HepG2 (cell line): ENCODE results near the gene KCNE2. TPM values are rescaled to one million over a fixed set of nuclear protein-coding genes. Genes with fewer than 3 reads are reported as not detected.

ENCODE experiments used
- ATAC-seq: fragments of 200-7000 bp; cut with Tn5 transposase; 3 replicates; pipeline ENCODE4 v1.9.1; 2020; ENCODE audit warnings: mild to moderate bottlenecking, moderate library complexity
- BruUV-seq: library from RNA; stranded (reverse); fragments of 400-500 nt; replicated peaks from 2 replicates; lab custom pipeline; 2021; lab: Mats Ljungman, UMichigan
- CTCF ChIA-PET: fragments of 300-600 bp; formaldehyde crosslinking; extraction: SDS; loops from one replicate; lab custom pipeline; 2021; ENCODE audit warnings: low total read pairs, inconsistent platforms, low intra/inter-chr PET ratio; lab: Yijun Ruan, JAX
- POLR2A ChIA-PET: fragments of 350-600 bp; sonication (Branson Sonifier 250); formaldehyde crosslinking; loops from one replicate; lab custom pipeline; 2020; ENCODE audit warnings: antibody characterized with exemption, inconsistent platforms; lab: Yijun Ruan, JAX
- DNase-seq: peaks from one replicate; pipeline ENCODE4 v3.0.0-alpha.2; 2015; ENCODE audit warnings: low spot score
- FAIRE-seq: peaks from 3 replicates; lab custom pipeline; 2011; peaks lifted over from hg19 to GRCh38; lab: Jason Lieb, UNC
- H2AFZ ChIP-seq: one replicate; pipeline ENCODE4 v1.6.1; 2011; ENCODE audit warnings: low read length, inconsistent platforms
- H3K27ac ChIP-seq: fragments of 300-600 bp; 3 replicates; pipeline ENCODE4 v1.8.0; 2011; ENCODE audit warnings: mixed run types, mild to moderate bottlenecking, mixed read lengths, low read length, inconsistent platforms; ENCODE audit not compliant: insufficient read depth; ENCODE audit errors: extremely low read length
- H3K27me3 ChIP-seq, 2 experiments: fragments of 200-600 bp in 1 of 2; 2 replicates in 1 of 2; 3 replicates in 1 of 2; pipeline versions ENCODE4 v1.6.0 to v1.8.0; 2011; ENCODE audit warnings: low read length in 2 of 2, mild to moderate bottlenecking in 2 of 2, moderate library complexity in 2 of 2, inconsistent platforms in 1 of 2; ENCODE audit not compliant: insufficient read depth in 2 of 2, control insufficient read depth in 1 of 2
- H3K36me3 ChIP-seq, 2 experiments: fragments of 200-600 bp in 1 of 2; replicated peaks in 1 of 2; 2 replicates in 1 of 2; 3 replicates in 1 of 2; pipeline versions ENCODE4 v1.5.1 to v1.8.0; 2011; ENCODE audit warnings: low read length in 2 of 2, inconsistent platforms in 1 of 2; ENCODE audit not compliant: insufficient read depth in 2 of 2, control insufficient read depth in 1 of 2
- H3K4me1 ChIP-seq: 2 replicates; pipeline ENCODE4 v1.5.1; 2012; ENCODE audit warnings: low read length, inconsistent platforms; ENCODE audit not compliant: insufficient read depth
- H3K4me2 ChIP-seq: 2 replicates; pipeline ENCODE4 v1.6.0; 2011; ENCODE audit warnings: low read depth, low read length, inconsistent platforms
- H3K4me3 ChIP-seq, 3 experiments: fragments of 200-600 bp in 1 of 3; sonication (generic), shearing (Covaris generic) in 1 of 3; replicated peaks in 1 of 3; 2 replicates each; pipeline ENCODE4 v1.5.1; 2011 to 2016; ENCODE audit warnings: low read length in 3 of 3, inconsistent platforms in 2 of 3, low read depth in 2 of 3, mild to moderate bottlenecking in 2 of 3, control low read depth in 1 of 3, mixed read lengths in 1 of 3; ENCODE audit not compliant: insufficient read depth in 1 of 3
- H3K79me2 ChIP-seq: one replicate; pipeline ENCODE4 v1.6.1; 2011; ENCODE audit warnings: low read length, inconsistent platforms; ENCODE audit not compliant: insufficient read depth
- H3K9ac ChIP-seq: 2 replicates; pipeline ENCODE4 v1.6.0; 2011; ENCODE audit warnings: mild to moderate bottlenecking, low read depth, low read length, inconsistent platforms; ENCODE audit not compliant: insufficient read depth
- H3K9me3 ChIP-seq: 2 replicates; pipeline ENCODE4 v1.5.1; 2012; ENCODE audit warnings: mild to moderate bottlenecking, low read length
- H4K20me1 ChIP-seq: 2 replicates; pipeline ENCODE4 v1.6.0; 2011; ENCODE audit warnings: inconsistent platforms, mild to moderate bottlenecking, low read length, moderate library complexity; ENCODE audit not compliant: insufficient read depth
- ATF7-NPFF ChIP-seq: sonication (generic); formaldehyde crosslinking; IDR thresholded peaks from 2 replicates; pipeline ENCODE4 v1.8.1; 2023; ENCODE audit warnings: mild to moderate bottlenecking, low read depth, missing genetic modification reagents, moderate library complexity
- DR1 ChIP-seq: sonication (generic); formaldehyde crosslinking; IDR thresholded peaks from 2 replicates; pipeline ENCODE4 v1.8.0; 2021; ENCODE audit warnings: mild to moderate bottlenecking, missing genetic modification reagents, inconsistent platforms
- GPN1 ChIP-seq: sonication (generic); formaldehyde crosslinking; IDR thresholded peaks from 2 replicates; pipeline ENCODE4 v1.5.1; 2020; ENCODE audit warnings: missing genetic modification reagents, borderline replicate concordance
- HMGXB4 ChIP-seq, 2 experiments: sonication (generic) in 1 of 2; formaldehyde crosslinking in 1 of 2; IDR thresholded peaks; 2 replicates each; pipeline versions ENCODE4 v1.4.0 to v1.6.1; 2018 to 2020; ENCODE audit warnings: missing genetic modification reagents in 2 of 2, borderline replicate concordance in 1 of 2, low read depth in 1 of 2, mild to moderate bottlenecking in 1 of 2, missing biosample characterization in 1 of 2
- KDM5B ChIP-seq: sonication (generic); formaldehyde crosslinking; IDR thresholded peaks from 2 replicates; pipeline ENCODE4 v1.4.0; 2020; ENCODE audit warnings: missing genetic modification reagents, mild to moderate bottlenecking, borderline replicate concordance
- MAFF ChIP-seq: IDR thresholded peaks from 2 replicates; pipeline ENCODE4 v1.6.1; 2011; ENCODE audit warnings: low read depth, low read length, improper control_type of control experiment
- MAZ ChIP-seq, 2 experiments: sonication (generic) in 1 of 2; formaldehyde crosslinking in 1 of 2; IDR thresholded peaks; 2 replicates each; pipeline versions ENCODE4 v1.5.0 to v1.6.1; 2012 to 2020; ENCODE audit warnings: low read depth in 2 of 2, mild to moderate bottlenecking in 2 of 2, borderline replicate concordance in 1 of 2, improper control_type of control experiment in 1 of 2, low read length in 1 of 2, missing genetic modification reagents in 1 of 2, moderate library complexity in 1 of 2
- MTF2 ChIP-seq: sonication (generic); formaldehyde crosslinking; IDR thresholded peaks from 2 replicates; pipeline ENCODE4 v1.5.0; 2020; ENCODE audit warnings: missing genetic modification reagents, borderline replicate concordance
- PBX3 ChIP-seq: sonication (generic); formaldehyde crosslinking; IDR thresholded peaks from 2 replicates; pipeline ENCODE4 v1.8.1; 2023; ENCODE audit warnings: missing genetic modification reagents, inconsistent platforms, borderline replicate concordance
- PREB ChIP-seq: sonication (generic); formaldehyde crosslinking; IDR thresholded peaks from 2 replicates; pipeline ENCODE4 v1.4.0; 2020; ENCODE audit warnings: missing genetic modification reagents
- RXRA ChIP-seq: sonication (generic); formaldehyde crosslinking; IDR thresholded peaks from 2 replicates; pipeline ENCODE4 v1.5.1; 2020; ENCODE audit warnings: missing genetic modification reagents
- SCMH1 ChIP-seq: sonication (generic); formaldehyde crosslinking; IDR thresholded peaks from 2 replicates; pipeline ENCODE4 v1.9.0; 2021; ENCODE audit warnings: missing genetic modification reagents, mild to moderate bottlenecking, borderline replicate concordance
- SRSF4 ChIP-seq: fragments of 200-400 bp; formaldehyde crosslinking; IDR thresholded peaks from one replicate; pipeline ENCODE4 v1.6.1; 2018; ENCODE audit warnings: mild to moderate bottlenecking, low read depth, low read length, moderate library complexity; ENCODE audit not compliant: poor library complexity, severe bottlenecking
- TRIM22 ChIP-seq: fragments of 450-650 bp; IDR thresholded peaks from 2 replicates; pipeline ENCODE4 v1.6.1; 2017
- ZNF224 ChIP-seq: sonication (generic); formaldehyde crosslinking; IDR thresholded peaks from 2 replicates; pipeline ENCODE4 v1.5.0; 2020; ENCODE audit warnings: mild to moderate bottlenecking, missing genetic modification reagents
- ZNF530 ChIP-seq: sonication (generic); formaldehyde crosslinking; IDR thresholded peaks from 2 replicates; pipeline ENCODE4 v1.5.0; 2020; ENCODE audit warnings: low read depth, mild to moderate bottlenecking, missing genetic modification reagents
- ZNF567 ChIP-seq: sonication (generic); formaldehyde crosslinking; IDR thresholded peaks from 2 replicates; pipeline ENCODE4 v1.8.1; 2023; ENCODE audit warnings: mild to moderate bottlenecking, missing genetic modification reagents, borderline replicate concordance
- ZNF605 ChIP-seq: sonication (generic); formaldehyde crosslinking; IDR thresholded peaks from 2 replicates; pipeline ENCODE4 v1.8.0; 2022; ENCODE audit warnings: mild to moderate bottlenecking, missing genetic modification reagents
- WGBS: methylation state at CpG from one replicate; pipeline ENCODE4 v1.1.6; 2017; ENCODE audit warnings: low lambda C conversion rate; 5-methylcytosine and 5-hydroxymethylcytosine counted together
- in situ Hi-C: cut with HindIII; loops from 2 replicates; pipeline ENCODE4 v1.10.0; 2017; ENCODE audit warnings: low pct_unique_long_range_greater_than_20kb; ENCODE audit not compliant: extremely low pct_ligation_motif_present
- intact Hi-C: fragments of 100-400 bp; cut with micrococcal nuclease; formaldehyde crosslinking; loops from one replicate; pipeline ENCODE4 v1.10.0; 2022; ENCODE audit not compliant: unreplicated experiment
- polyA plus RNA-seq, 8 experiments: library from polyadenylated mRNA; depleted of rRNA in 3 of 8; stranded (reverse) in 7 of 8; unstranded in 1 of 8; fragments of >200 nt; fragmentation: Illumina TruSeq in 4 of 8; extraction: Trizol in 4 of 8; gene quantifications; 2 replicates each; pipeline versions ENCODE4 v1.2.1 to v1.2.3, GENCODE V29; 2011 to 2016; ENCODE audit warnings: low read depth in 4 of 8, missing spikeins in 1 of 8, mixed read lengths in 1 of 8; ENCODE audit not compliant: insufficient read depth in 1 of 8
- total RNA-seq, 5 experiments: library from RNA; depleted of rRNA; stranded (reverse); fragments of >200 nt; fragmentation: Illumina TruSeq; extraction: Trizol; gene quantifications; 2 replicates each; pipeline ENCODE4 v1.2.3, GENCODE V29; 2016; ENCODE audit warnings: low read depth in 1 of 5

KCNE2 gene
- total and polyA plus RNA-seq, 2 of the 13 experiments (the other 11 are each of a cell fraction or from before 2014, with no cell fraction given), result not detected

- TF ChIP-seq ZNF530 (CRISPR knock-in tag), result no peak
- TF ChIP-seq PREB (CRISPR knock-in tag), result no peak
- TF ChIP-seq TRIM22, result no peak
- no peak for TF ChIP-seq SCMH1 (CRISPR knock-in tag)
- no peak for TF ChIP-seq KDM5B (CRISPR knock-in tag)
- no peak for TF ChIP-seq ZNF567 (CRISPR knock-in tag)
- no peak for TF ChIP-seq MAFF
Measured at GRCh38 chr21:34343838-34344381, 19.9 kb upstream of the KCNE2 start (continued).

- H3K27me3 ChIP-seq, result peaks cover 3 to 51% of the 10 kb centered on the region in 2 experiments; a peak in 3 of 5 replicates
- H4K20me1 ChIP-seq, result no peaks in the 10 kb centered on the region
- in situ Hi-C loops (no loop called here), intact Hi-C loops (no loop called here)
- H2AFZ ChIP-seq, result no peak overlapping the region
- DNase-seq (no peak), FAIRE-seq (no peak), ATAC-seq (no peak)
- H3K79me2 ChIP-seq, result no peaks in the 10 kb centered on the region
- H3K4me1 ChIP-seq, result peaks cover 13% of the 10 kb centered on the region
- POLR2A ChIA-PET, result no interaction called here
- no peak overlapping the region for H3K9ac ChIP-seq
- H3K36me3 ChIP-seq, result no peaks in the 10 kb centered on the region
- no peak overlapping the region for H3K27ac ChIP-seq
- H3K9me3 ChIP-seq, result no peaks in the 10 kb centered on the region
- 11% methylated on average over 5 of the region's 5 CpGs for WGBS
- no TSS peak for BruUV-seq
- CTCF ChIA-PET, result no interaction called here
- no peak overlapping the region for H3K4me3 ChIP-seq
- no peak overlapping the region for H3K4me2 ChIP-seq
- TF ChIP-seq MAZ (IDR thresholded peaks at IDR 0.05; ENCODE audit: borderline replicate concordance, low read depth, low read length) (no peak), MAZ (CRISPR knock-in tag; IDR thresholded peaks at IDR 0.05; ENCODE audit: low read depth) (no peak), SRSF4 (no peak), RXRA (CRISPR knock-in tag) (no peak), HMGXB4 (CRISPR knock-in tag; IDR thresholded peaks at IDR 0.05; ENCODE audit: borderline replicate concordance in 1 of 2, low read depth in 1 of 2) (no peak), MTF2 (CRISPR knock-in tag) (no peak), ZNF224 (CRISPR knock-in tag) (no peak), PBX3 (CRISPR knock-in tag) (no peak), GPN1 (CRISPR knock-in tag) (no peak), ZNF605 (CRISPR knock-in tag) (no peak), DR1 (CRISPR knock-in tag) (no peak), ATF7-NPFF (CRISPR knock-in tag) (no peak)
Measured at GRCh38 chr21:34344584-34344983, 19.2 kb upstream of the KCNE2 start.
